ENCODE measurements around the gene DBF4.
A peak's percentile ranks its signal among the peaks of the same experiment; 100 is the strongest.
"Not testable (repeated sequence)": the region's sequence is repeated elsewhere in the genome, so short reads cannot be mapped to it uniquely, and the experiment has no call there.

Gene DBF4

GRCh38 chr7:87882151-87882937 is 6.1 kb downstream of the DBF4 start:
- DNase-seq (ENCODE audit: low read depth): no peak

GRCh38 chr7:87885018-87885417 is 8.7 kb downstream of the DBF4 start:
- DNase-seq (ENCODE audit: low read depth): no peak

DNA sequence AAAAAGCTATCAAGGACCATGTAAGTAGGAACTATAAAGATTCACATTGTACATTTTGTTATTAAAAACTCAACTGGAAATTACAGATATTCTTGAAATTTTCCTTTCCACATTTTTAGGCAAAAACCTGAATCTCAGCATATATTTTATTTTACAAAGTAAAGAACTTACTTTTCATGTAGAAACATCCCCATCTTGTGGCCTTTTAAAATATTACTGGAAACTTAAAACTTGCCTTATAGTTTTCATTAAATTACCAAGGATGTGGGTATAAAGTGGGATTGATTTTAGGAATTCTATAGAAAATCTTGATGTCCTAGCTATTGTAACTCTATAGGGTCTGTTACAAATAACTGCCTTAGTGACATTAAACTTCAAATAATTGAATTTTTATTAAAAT is 10.6 kb downstream of the DBF4 start:
- DNase-seq (ENCODE audit: low read depth): no peak

- no peak for DNase-seq (ENCODE audit: low read depth)
These were observed 19.1 kb downstream of the DBF4 start for GRCh38 chr7:87895363-87895762.

- DNase-seq (ENCODE audit: low read depth): no peak
These were observed 23.0 kb downstream of the DBF4 start for GRCh38 chr7:87899255-87899654.

- DNase-seq (ENCODE audit: low read depth): not testable (repeated sequence)
These were observed 31.0 kb downstream of the DBF4 start for GRCh38 chr7:87907136-87907906.

GRCh38 chr7:87908814-87909213 is 32.5 kb downstream of the DBF4 start:
- DNase-seq (ENCODE audit: low read depth): not testable (repeated sequence)

GRCh38 chr7:87912121-87912520 is 35.8 kb downstream of the DBF4 start:
- DNase-seq (ENCODE audit: low read depth): no peak

- DNase-seq (ENCODE audit: low read depth): no peak
These were observed 42.4 kb downstream of the DBF4 start for GRCh38 chr7:87918740-87919139.

GRCh38 chr7:87919875-87920274 is 43.6 kb downstream of the DBF4 start:
- DNase-seq (ENCODE audit: low read depth): no peak

GRCh38 chr7:87920578-87920977 is 44.3 kb downstream of the DBF4 start:
- no peak for DNase-seq (ENCODE audit: low read depth)

GRCh38 chr7:87922759-87923395 is 46.6 kb downstream of the DBF4 start:
- DNase-seq (ENCODE audit: low read depth): not testable (repeated sequence)

DNA sequence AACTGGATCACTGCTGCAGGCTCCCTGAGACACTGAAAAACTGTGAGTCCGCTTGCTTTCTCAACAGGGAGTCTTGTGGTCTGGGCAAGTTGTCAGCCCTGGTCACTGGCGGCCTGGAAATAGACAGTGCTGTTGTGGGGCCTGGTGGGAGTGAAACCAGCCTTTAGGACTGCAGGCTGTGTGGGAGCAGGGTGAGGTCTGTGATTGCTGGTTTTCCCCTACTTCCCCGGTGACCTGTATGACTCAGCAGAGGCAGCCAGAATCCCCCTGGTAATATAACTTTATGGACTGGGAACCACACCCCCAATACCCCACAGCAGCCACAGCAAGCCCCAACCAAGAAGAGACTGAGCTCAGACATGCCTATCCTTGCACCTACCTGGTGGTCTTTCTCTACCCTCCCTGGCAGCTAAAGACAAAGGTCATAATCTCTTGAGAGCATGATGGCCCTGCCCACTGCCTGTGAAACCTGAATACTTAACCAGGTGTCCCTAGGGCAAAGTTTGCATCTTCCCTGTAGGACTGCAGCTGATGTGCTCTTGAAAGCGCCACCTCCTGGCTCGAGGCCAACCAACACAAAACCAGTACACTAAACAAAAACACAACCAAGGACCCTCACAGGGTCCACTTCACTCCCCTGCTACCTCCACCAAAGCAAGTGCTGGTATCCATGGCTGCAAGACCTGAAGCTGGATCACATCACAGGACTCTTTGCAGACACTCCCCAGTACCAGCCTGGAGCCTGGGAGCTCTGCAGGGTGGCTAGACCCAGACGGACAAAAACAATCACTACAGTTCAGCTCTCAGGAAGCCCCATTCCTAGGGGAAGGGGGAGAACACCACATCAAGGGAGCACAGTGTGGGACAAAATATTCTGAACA is 50.5 kb downstream of the DBF4 start:
- no peak for DNase-seq (ENCODE audit: low read depth)

GRCh38 chr7:87933605-87933952 is 57.3 kb downstream of the DBF4 start:
- DNase-seq (ENCODE audit: low read depth): no peak

GRCh38 chr7:87933953-87934698 is 57.8 kb downstream of the DBF4 start, which contains the start of gene ADAM22:
ADAM22 (plus strand) TSS chr7:87934251; CDS start chr7:87934466, 215 bp downstream.
- peak; percentile 73 for DNase-seq (ENCODE audit: low read depth)

- DNase-seq (ENCODE audit: low read depth): no peak
These were observed 58.5 kb downstream of the DBF4 start for GRCh38 chr7:87934699-87935383.

GRCh38 chr7:87935384-87935706 is 59.1 kb downstream of the DBF4 start:
- no peak for DNase-seq (ENCODE audit: low read depth)

DNA sequence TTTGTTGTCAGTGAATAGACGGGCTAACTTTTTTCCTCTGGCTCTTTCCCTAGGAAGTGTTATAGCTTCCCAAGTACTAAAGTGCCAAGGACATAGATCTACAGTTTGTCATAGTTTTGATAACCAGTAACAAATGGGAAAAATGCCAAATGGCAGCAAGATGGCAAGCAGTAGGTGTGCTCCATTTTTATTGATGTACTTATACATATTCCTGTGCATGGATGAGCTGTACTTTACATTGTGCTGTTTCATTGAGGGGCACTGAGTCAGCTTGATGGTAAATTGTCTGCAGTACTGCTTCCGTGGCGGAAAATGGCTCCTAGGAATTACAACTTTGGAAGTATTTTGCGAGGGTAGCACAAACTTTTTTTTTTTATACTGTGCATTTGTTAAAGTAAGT is 64.8 kb downstream of the DBF4 start:
- DNase-seq (ENCODE audit: low read depth): no peak

- DNase-seq (ENCODE audit: low read depth): no peak
These were observed 68.3 kb downstream of the DBF4 start for GRCh38 chr7:87944547-87944946.

DNA sequence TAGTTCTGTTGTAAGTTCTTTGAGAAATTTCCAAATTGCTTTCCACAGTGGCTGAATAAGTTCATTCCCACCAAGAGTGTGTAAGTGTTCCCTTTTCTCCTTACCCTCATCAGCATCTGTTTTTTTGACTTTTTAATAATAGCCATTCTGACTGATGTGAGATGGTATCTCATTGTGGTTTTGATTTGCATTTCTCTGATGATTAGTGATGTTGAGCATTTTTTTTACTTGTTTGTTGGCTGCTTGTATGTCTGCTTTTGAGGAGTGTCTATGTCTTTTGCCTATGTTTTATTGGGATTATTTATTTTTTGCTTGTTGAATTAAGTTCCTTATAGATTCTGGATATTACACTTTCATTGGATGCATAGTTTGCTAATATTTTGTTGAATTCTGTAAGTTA is 69.6 kb downstream of the DBF4 start:
- DNase-seq (ENCODE audit: low read depth): not testable (repeated sequence)

DNA sequence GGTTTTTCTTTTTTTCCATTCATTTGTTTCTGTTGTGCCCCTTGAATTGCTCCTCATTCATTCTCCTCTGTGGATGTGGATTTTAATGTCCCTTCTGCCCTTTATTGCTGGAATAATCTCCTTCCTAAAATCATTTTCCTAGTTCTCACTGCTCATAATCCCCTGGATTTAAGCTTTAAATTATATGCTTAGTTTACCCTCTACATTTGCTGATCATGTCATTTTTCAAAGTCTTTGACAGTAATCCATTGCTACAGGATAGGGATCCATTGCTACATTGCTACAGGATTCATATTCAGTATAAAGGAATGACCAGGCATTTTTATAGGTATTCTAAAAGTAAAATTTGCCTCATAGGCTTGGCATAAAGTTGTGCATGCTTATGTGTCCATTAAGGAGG is 72.1 kb downstream of the DBF4 start:
- DNase-seq (ENCODE audit: low read depth): no peak
